ENCODE data around the gene MYCBP. TPM values are rescaled to one million over a fixed set of nuclear protein-coding genes. Genes with fewer than 3 reads are reported as not detected.

MYCBP gene
- total and polyA plus RNA-seq, 11 donors, result 3.0 to 26.2 (median 11.1) TPM

DNA sequence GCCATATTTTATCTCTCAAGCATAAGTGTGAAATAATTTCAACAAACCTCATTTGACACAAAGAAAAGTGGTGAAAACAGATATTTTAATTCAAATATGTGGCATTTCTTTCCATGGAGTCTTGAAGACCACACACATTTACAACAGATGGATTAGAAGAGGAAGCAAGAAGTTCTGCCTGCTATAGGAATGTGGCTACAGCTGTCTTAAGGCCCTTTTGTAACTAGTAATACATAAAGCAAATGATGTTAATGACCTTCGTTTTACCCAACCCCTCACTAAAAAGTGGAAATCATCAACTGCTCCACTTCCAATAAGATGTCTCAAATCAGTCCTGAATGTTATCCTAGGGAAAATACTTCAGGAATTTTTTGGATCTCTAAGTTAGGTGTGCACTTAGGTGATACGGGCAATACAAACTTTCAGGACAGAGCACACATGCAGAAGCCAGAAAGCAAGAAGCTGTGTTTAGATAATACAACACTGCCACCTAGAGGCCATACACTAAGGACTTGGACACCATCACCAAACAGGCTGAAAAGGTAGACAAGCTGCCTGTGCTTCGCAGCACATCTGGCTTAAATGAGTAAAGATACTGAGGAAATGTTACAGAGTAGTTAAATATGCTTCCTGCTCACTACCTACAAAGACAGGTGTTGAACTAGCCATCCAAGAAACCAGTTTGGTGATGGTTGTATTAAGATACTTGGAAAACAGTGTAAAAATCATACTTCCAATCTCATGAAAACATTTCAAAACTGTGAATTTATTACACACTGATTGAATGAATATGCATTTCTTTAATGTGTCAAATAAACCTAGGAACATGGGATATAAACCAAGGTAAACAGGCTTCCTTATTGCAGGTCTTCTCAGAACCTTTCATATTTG is 38.0 kb downstream of the MYCBP start:
- Histone ChIP-seq H3K4me1 (peaks cover 0 to 18% (median 9%) of the 10 kb centered on the region in 12 donors), H3K27me3 (peaks cover 0 to 21% (median 0%) of the 10 kb centered on the region in 9 donors), H3K36me3 (peaks cover 0 to 31% (median 26%) of the 10 kb centered on the region in 9 donors), H3K4me3 (no peak overlapping the region), H3K27ac (no peak overlapping the region), H3K9me3 (no peaks in the 10 kb centered on the region)
- intact Hi-C loops (cut with DNase I), result loop anchor here (1.0 to 10.0 kb wide), 10 partner anchors 227 to 1240 kb away; partner anchors contain the start of genes POU3F1 (in 3 of the 10), SF3A3 (in 2 of the 10) and GNL2 (in 1 of the 10)
- 28 to 32% (median 31%) methylated on average over 3 of the region's 3 CpGs for WGBS, 4 donors
- TF ChIP-seq, protein P1, sequence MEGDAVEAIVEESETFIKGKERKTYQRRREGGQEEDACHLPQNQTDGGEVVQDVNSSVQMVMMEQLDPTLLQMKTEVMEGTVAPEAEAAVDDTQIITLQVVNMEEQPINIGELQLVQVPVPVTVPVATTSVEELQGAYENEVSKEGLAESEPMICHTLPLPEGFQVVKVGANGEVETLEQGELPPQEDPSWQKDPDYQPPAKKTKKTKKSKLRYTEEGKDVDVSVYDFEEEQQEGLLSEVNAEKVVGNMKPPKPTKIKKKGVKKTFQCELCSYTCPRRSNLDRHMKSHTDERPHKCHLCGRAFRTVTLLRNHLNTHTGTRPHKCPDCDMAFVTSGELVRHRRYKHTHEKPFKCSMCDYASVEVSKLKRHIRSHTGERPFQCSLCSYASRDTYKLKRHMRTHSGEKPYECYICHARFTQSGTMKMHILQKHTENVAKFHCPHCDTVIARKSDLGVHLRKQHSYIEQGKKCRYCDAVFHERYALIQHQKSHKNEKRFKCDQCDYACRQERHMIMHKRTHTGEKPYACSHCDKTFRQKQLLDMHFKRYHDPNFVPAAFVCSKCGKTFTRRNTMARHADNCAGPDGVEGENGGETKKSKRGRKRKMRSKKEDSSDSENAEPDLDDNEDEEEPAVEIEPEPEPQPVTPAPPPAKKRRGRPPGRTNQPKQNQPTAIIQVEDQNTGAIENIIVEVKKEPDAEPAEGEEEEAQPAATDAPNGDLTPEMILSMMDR (IDR thresholded peaks at IDR 0.05), result peak; percentile 64 to 86 (median 80)
- no peak for TF ChIP-seq POLR2A (IDR thresholded peaks at IDR 0.05)
- ATAC-seq (peak; percentile 60 to 88 (median 80)), DNase-seq (peak in 1 of 5 donors; percentile 55)

DNA sequence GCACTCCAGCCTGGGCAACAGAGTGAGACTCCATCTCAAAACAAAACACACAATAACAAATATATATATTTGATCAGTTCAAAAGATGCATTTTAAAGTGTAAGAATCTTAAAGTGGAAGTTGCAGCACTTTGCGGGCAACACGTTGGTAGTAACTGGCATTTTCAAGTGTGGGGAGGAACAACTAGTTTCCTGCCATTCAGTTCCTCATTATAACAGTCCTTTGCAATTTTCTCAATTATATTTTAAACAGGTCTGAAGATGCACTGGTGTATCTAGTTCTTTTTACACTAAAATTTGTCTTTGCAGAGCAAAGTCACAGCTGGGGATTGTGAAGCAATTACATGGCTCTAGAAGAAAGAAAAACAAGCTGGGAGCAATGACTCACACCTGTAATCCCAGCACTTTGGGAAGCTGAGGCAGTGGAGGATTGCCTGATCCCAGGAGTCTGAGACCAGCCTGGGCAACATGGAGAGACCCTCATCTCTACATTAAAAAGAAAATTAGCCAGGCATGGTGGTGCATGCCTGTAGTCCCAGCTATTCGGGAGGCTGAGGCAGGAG is 38.8 kb downstream of the MYCBP start:
- H3K36me3 ChIP-seq, result peaks cover 0 to 22% (median 22%) of the 10 kb centered on the region in 9 donors
- H3K27ac ChIP-seq, result no peak overlapping the region
- ATAC-seq, result no peak
- H3K4me3 ChIP-seq, result no peak overlapping the region
- H3K9me3 ChIP-seq, result no peaks in the 10 kb centered on the region
- no peak for DNase-seq
- H3K4me1 ChIP-seq, result peaks cover 0 to 9% (median 4%) of the 10 kb centered on the region in 12 donors
- 80 to 84% (median 83%) methylated on average over 3 of the region's 3 CpGs for WGBS, 4 donors
- intact Hi-C loops (cut with DNase I), result loop anchor here in 9 of 10 donors (5.0 to 10.0 kb wide), 8 partner anchors 227 to 1240 kb away; partner anchors contain the start of genes POU3F1 (in 3 of the 9), GNL2 (in 1 of the 9) and SF3A3 (in 1 of the 9)
- no peak for TF ChIP-seq POLR2A (IDR thresholded peaks at IDR 0.05)
- TF ChIP-seq, protein P1 (IDR thresholded peaks at IDR 0.05), result no peak
- H3K27me3 ChIP-seq, result peaks cover 0 to 22% (median 0%) of the 10 kb centered on the region in 9 donors

DNA sequence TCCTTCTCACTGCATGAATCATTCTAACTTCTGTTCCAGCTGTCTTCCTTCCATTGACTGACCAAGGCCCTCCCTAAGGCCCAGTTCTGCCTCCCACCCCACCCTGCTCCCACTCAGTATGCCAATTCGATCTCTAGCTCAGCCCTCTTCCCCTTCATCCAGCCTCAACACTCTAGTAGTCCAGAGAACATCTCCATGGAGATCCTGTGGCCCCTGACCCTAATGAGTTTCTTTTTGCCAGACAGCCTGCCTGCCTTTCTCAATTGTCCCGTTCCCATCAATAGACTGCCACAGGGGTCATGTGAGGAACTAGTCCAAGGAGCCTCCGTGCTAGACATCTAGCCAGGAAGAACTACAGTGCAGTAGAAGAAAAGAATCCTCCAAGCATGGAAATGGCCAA is 40.0 kb downstream of the MYCBP start:
- ATAC-seq (no peak), DNase-seq (no peak)
- Histone ChIP-seq H3K27me3 (peaks cover 0 to 31% (median 0%) of the 10 kb centered on the region in 9 donors), H3K27ac (no peak overlapping the region), H3K4me3 (no peak overlapping the region), H3K9me3 (no peaks in the 10 kb centered on the region), H3K4me1 (peaks cover 0 to 9% (median 0%) of the 10 kb centered on the region in 12 donors), H3K36me3 (peaks cover 0 to 11% (median 10%) of the 10 kb centered on the region in 9 donors)
- 52 to 64% (median 59%) methylated on average over 3 of the region's 3 CpGs for WGBS, 4 donors
- TF ChIP-seq, protein P1 (IDR thresholded peaks at IDR 0.05), result no peak
- no peak for TF ChIP-seq POLR2A (IDR thresholded peaks at IDR 0.05)
- intact Hi-C loops (cut with DNase I), result loop anchor here in 9 of 10 donors (5.0 to 10.0 kb wide), 8 partner anchors 226 to 1238 kb away; partner anchors contain the start of genes POU3F1 (in 3 of the 9), GNL2 (in 1 of the 9) and SF3A3 (in 1 of the 9)

Data from heart left ventricle (tissue), 16 donors.